ENCODE measurements around the gene ZG16.
"Not testable (repeated sequence)": the region's sequence is repeated elsewhere in the genome, so short reads cannot be mapped to it uniquely, and the experiment has no call there.

Gene ZG16

DNA sequence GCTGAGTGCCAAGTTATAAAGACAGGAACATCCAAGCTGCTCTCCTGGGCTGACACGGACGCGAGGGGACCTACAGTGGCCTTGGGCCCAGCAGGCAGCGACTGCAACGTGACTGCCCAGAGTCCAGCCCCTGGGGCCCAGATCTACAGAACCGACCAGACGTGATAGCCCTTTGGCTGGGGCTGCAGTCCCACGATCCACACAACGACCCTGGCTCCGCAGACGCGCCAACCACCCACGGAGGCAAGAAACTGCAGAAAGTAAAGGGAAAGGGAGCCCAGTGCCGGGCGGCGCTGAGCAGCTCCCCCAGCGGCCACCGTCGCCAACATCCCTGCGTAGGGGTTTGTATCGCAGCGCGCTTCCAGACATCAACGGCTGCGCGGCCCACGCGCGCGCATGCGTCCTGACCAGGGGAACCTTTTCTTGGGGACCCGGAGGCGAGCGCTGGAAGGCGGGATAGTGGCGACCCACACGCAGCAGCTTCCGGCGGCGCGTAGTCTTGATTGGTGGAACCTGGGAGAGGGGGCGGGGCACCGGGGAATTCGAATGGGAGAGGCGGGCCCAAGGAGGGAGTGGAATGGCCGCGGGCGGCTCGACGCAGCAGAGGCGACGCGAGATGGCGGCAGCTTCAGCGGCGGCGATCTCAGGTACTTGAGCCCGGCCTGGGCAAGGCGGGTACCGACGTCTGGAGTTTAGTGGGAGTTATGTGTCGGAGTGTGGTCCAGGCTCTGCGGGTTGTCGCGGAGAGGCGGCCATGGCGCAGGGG, 12.3 kb downstream of the ZG16 start, which contains the start of gene KIF22:
Gene KIF22 (plus strand): TSS at position 569 of the 766 bp plus-strand sequence. CDS start 9 bp downstream, at position 578.
- Histone ChIP-seq H3K9me3 (ENCODE audit: severe bottlenecking) (no peaks in the 10 kb centered on the region), H3K36me3 (peaks cover 43% of the 10 kb centered on the region), H3K27me3 (ENCODE audit: insufficient read depth, low read depth, severe bottlenecking) (no peaks in the 10 kb centered on the region), H3K4me3 (ENCODE audit: low read depth, low read length) (peak within 1 kb of the TSS; percentile 91), H3K27ac (peak within 1 kb of the TSS; percentile 97)
- DNase-seq = peak; percentile 99
- TF ChIP-seq, protein P1, sequence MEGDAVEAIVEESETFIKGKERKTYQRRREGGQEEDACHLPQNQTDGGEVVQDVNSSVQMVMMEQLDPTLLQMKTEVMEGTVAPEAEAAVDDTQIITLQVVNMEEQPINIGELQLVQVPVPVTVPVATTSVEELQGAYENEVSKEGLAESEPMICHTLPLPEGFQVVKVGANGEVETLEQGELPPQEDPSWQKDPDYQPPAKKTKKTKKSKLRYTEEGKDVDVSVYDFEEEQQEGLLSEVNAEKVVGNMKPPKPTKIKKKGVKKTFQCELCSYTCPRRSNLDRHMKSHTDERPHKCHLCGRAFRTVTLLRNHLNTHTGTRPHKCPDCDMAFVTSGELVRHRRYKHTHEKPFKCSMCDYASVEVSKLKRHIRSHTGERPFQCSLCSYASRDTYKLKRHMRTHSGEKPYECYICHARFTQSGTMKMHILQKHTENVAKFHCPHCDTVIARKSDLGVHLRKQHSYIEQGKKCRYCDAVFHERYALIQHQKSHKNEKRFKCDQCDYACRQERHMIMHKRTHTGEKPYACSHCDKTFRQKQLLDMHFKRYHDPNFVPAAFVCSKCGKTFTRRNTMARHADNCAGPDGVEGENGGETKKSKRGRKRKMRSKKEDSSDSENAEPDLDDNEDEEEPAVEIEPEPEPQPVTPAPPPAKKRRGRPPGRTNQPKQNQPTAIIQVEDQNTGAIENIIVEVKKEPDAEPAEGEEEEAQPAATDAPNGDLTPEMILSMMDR (IDR thresholded peaks at IDR 0.05; ENCODE audit: low read depth, low read length) = peak; percentile 89

DNA sequence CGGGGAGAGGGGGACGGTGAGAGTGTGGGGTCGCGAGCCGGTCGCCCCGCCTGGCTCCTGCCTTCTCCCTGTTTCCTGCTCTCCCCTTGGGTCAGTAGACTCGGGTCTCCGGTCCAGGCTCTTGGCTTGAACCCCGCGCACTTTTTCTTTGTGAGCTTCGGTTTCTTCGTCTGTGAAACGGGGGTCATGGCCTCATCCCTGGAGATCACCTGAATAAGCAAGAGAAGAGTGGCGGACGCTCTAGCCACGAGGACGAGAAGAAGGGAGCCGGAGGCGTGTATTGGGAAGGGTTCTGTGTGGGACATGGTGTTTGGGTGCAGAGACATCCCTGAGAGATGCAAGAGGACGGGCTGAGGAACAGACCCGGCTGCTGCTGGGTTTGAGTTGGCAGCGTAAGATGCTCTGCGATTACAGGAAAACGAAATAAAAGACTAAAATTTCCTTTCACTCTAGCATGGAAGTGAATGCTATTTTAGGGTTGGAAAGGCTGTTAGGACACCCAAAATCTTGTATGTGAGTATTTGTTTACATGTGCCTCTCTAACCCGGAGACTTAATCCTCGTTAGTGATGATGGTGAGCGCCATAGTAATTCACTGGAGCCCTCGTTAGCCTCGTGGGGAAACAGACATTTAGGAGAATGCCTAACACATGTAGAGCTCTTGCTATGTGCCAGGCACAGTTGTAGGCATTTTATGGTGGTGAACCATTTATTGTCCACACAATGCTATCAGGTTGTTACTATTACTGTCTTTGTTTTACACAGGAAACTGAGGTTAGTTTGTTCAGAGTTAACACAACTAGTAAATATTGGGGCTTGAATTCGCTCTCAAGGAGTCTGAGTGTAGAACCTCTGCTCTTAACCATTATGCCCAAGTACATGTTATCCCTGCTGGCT, 13.1 kb downstream of the ZG16 start:
- Histone ChIP-seq H3K9me3 (ENCODE audit: severe bottlenecking) (no peaks in the 10 kb centered on the region), H3K27ac (peak overlapping the region; percentile 97), H3K36me3 (peaks cover 49% of the 10 kb centered on the region), H3K27me3 (ENCODE audit: insufficient read depth, low read depth, severe bottlenecking) (no peaks in the 10 kb centered on the region), H3K4me3 (ENCODE audit: low read depth, low read length) (peak overlapping the region; percentile 91)
- no peak for DNase-seq
- TF ChIP-seq, protein P1 (IDR thresholded peaks at IDR 0.05; ENCODE audit: low read depth, low read length) = no peak

DNA sequence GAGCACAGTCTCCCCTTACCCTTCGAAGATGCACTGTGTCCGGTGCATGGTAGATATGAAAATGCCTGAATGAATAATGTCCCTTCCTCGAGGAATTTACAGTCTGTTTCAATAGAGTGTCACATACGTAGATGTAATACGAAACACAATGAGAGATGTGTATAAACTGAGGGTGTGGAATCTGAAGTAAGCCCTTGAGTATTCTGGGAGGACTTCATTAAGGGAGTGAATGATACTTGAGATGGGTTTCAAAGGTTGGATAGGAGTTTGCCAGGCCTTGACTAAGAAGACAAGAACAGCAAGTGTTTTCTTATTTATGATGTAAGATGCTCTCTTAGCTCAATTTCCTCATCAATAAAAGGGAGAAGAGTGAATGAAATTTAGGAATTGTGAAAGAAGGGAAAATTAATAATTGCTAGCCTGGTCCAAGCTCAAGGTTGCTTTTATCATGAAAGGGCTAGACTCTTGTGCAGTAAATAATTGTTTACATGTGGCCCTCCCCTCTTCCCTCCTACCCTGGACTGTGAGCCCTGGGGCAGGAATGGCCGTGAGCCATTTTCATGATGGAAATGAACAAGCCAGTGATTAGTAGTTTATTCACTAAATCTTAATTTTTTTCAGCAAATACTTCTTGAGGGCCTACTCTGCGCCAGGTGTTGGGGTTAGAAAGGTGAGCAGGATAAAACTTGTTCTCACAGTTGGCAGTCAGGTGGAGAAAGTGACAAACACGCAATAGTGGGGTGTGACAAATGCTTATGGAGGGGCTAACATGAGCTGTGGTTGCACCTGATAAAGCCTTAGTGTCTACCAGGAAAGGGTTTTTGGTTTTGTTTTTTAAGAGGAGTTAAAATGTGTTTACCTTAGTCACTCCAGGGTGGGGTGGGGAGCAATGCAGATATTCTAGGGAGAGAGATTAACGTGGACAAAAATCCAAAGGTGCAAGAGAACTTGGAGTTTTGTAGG, 14.1 kb downstream of the ZG16 start:
- Histone ChIP-seq H3K27me3 (ENCODE audit: insufficient read depth, low read depth, severe bottlenecking) (no peaks in the 10 kb centered on the region), H3K9me3 (ENCODE audit: severe bottlenecking) (no peaks in the 10 kb centered on the region), H3K36me3 (peaks cover 57% of the 10 kb centered on the region), H3K27ac (peak overlapping the region; percentile 97; the same call in 1 of the 2 replicates), H3K4me3 (ENCODE audit: low read depth, low read length) (peak overlapping the region; percentile 91)
- no peak for DNase-seq
- TF ChIP-seq, protein P1 (IDR thresholded peaks at IDR 0.05; ENCODE audit: low read depth, low read length) = no peak

DNA sequence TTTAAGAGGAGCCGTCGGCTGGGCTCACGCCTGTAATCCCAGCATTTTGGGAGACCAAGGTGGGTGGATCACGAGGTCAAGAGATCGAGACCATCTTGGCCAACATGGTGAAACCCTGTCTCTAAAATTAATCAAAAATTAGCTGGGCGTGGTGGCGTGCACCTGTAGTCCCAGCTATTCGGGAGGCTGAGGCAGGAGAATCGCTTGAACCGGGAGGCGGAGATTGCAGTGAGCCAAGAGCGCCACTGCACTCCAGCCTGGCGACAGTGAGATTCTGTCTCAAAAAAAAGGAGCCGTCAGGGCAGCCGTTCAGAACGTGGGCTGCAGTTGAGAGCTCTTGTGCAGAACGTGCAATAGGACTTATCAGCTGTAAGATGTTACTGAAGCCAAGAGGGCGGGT, 15.1 kb downstream of the ZG16 start:
- H3K4me3 ChIP-seq (ENCODE audit: low read depth, low read length); H3K27ac ChIP-seq; H3K9me3 ChIP-seq (ENCODE audit: severe bottlenecking); DNase-seq; H3K27me3 ChIP-seq (ENCODE audit: insufficient read depth, low read depth, severe bottlenecking): not testable (repeated sequence)
- peaks cover 67% of the 10 kb centered on the region for H3K36me3 ChIP-seq

DNA sequence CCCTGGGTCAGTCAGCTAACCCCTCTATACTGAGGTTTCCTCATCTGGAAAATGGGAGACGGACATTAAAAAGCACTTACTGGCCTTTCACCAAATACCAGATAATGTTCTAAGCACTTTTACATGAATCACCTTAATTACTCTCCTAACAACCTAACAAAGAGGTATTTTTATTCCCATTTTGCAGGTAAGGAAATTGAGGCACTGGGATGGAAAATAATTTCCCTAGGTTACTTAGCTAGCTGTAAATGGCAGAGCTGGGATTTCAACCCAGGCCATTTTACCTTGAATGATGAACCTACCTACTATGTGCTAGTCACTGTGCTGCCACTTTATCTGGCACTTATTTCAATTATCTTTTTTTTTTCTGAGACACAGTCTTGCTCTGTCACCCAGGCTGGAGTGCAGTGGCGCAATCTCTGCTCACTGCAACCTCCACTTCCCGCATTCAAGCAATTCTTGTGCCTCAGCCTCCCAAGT, 16.2 kb downstream of the ZG16 start:
- Histone ChIP-seq H3K9me3 (ENCODE audit: severe bottlenecking) (no peaks in the 10 kb centered on the region), H3K36me3 (peaks cover 79% of the 10 kb centered on the region), H3K4me3 (ENCODE audit: low read depth, low read length) (no peak overlapping the region), H3K27ac (no peak overlapping the region), H3K27me3 (ENCODE audit: insufficient read depth, low read depth, severe bottlenecking) (no peaks in the 10 kb centered on the region)
- no peak for DNase-seq
- TF ChIP-seq, protein P1 (IDR thresholded peaks at IDR 0.05; ENCODE audit: low read depth, low read length) = no peak

All from WERI-Rb-1 (cell line).